Activated CD4-positive, alpha-beta T cell treated with anti-CD3 and anti-CD28 coated beads, Interleukin-2, amount 50 U/mL, for 24 hours (primary cell): ENCODE results near the gene MYH14.

Source experiments
- DNase-seq, 2 donors: peaks; one replicate each; pipeline ENCODE4 v3.0.0-alpha.2; 2020; ENCODE audit warnings: low read depth in 1 of 2, low spot score in 1 of 2

Gene MYH14

GRCh38 chr19:50192463-50193211, 10.8 kb upstream of the MYH14 start:
- no peak for DNase-seq

GRCh38 chr19:50195224-50195623, 8.2 kb upstream of the MYH14 start:
- no peak for DNase-seq

GRCh38 chr19:50196322-50196932, 7.0 kb upstream of the MYH14 start:
- DNase-seq = no peak

- no peak for DNase-seq
Measured at GRCh38 chr19:50197348-50197747, 6.1 kb upstream of the MYH14 start.

GRCh38 chr19:50198431-50199258, 4.8 kb upstream of the MYH14 start:
- no peak for DNase-seq

GRCh38 chr19:50199259-50199555, 4.2 kb upstream of the MYH14 start:
- no peak for DNase-seq

GRCh38 chr19:50202386-50202785, 1.0 kb upstream of the MYH14 start:
- DNase-seq = no peak

GRCh38 chr19:50202962-50203280, 501 bp upstream of the MYH14 start:
- DNase-seq = no peak

- DNase-seq = no peak
Measured at GRCh38 chr19:50204081-50204428, 633 bp downstream of the MYH14 start.

GRCh38 chr19:50204811-50205675, 1.6 kb downstream of the MYH14 start:
- DNase-seq = no peak

- no peak for DNase-seq
Measured at GRCh38 chr19:50205681-50206138, 2.3 kb downstream of the MYH14 start.

- DNase-seq = no peak
Measured at GRCh38 chr19:50206191-50206590, 2.8 kb downstream of the MYH14 start.

- no peak for DNase-seq
Measured at GRCh38 chr19:50207730-50208129, 4.3 kb downstream of the MYH14 start.

- DNase-seq = no peak
Measured at GRCh38 chr19:50209131-50209530, 5.7 kb downstream of the MYH14 start.

- no peak for DNase-seq
Measured at GRCh38 chr19:50210425-50210824, 7.0 kb downstream of the MYH14 start.

GRCh38 chr19:50213925-50214324, 10.5 kb downstream of the MYH14 start:
- no peak for DNase-seq

- DNase-seq = no peak
Measured at GRCh38 chr19:50214699-50215543, 11.5 kb downstream of the MYH14 start.

- DNase-seq = no peak
Measured at GRCh38 chr19:50215820-50216219, 12.4 kb downstream of the MYH14 start.

- no peak for DNase-seq
Measured at GRCh38 chr19:50221087-50221486, 17.7 kb downstream of the MYH14 start.

GRCh38 chr19:50222691-50223438, 19.4 kb downstream of the MYH14 start:
- DNase-seq = no peak
